MM.1S (cell line): ENCODE data around the gene MMAA.
"Not testable (repeated sequence)": the region's sequence is repeated elsewhere in the genome, so short reads cannot be mapped to it uniquely, and the experiment has no call there.

Experiments used
- DNase-seq: peaks from one replicate; pipeline ENCODE4 v3.0.0-alpha.2; 2015
- H2AFZ ChIP-seq: fragments of 300-600 bp; sonication (generic); 2 replicates; pipeline ENCODE4 v1.6.0; 2016; ENCODE audit warnings: antibody characterized with exemption, low read length
- H3F3A ChIP-seq: fragments of 300-600 bp; sonication (generic); 2 replicates; pipeline ENCODE4 v1.6.1; 2016; ENCODE audit warnings: mild to moderate bottlenecking, antibody characterized with exemption, low read length, moderate library complexity, mixed read lengths; ENCODE audit not compliant: insufficient read depth
- H3K27ac ChIP-seq: fragments of 300-600 bp; sonication (generic); 2 replicates; pipeline ENCODE4 v1.5.1; 2016; ENCODE audit warnings: mild to moderate bottlenecking, low read length
- H3K27me3 ChIP-seq: fragments of 300-600 bp; sonication (generic); replicated peaks from 2 replicates; pipeline ENCODE4 v1.6.0; 2016; ENCODE audit warnings: low read length; ENCODE audit not compliant: insufficient read depth
- H3K36me3 ChIP-seq: fragments of 300-600 bp; sonication (generic); replicated peaks from 2 replicates; pipeline ENCODE4 v1.6.1; 2016; ENCODE audit warnings: mild to moderate bottlenecking, low read length, mixed read lengths; ENCODE audit not compliant: insufficient read depth
- H3K4me1 ChIP-seq: fragments of 300-600 bp; sonication (generic); 2 replicates; pipeline ENCODE4 v1.6.1; 2016; ENCODE audit warnings: low read length, mixed read lengths
- H3K4me2 ChIP-seq: fragments of 300-600 bp; sonication (generic); 2 replicates; pipeline ENCODE4 v1.6.0; 2016; ENCODE audit warnings: low read depth, low read length
- H3K4me3 ChIP-seq: fragments of 300-600 bp; sonication (generic); 2 replicates; pipeline ENCODE4 v1.5.1; 2016; ENCODE audit warnings: low read length, mixed read lengths
- H3K79me2 ChIP-seq: fragments of 300-600 bp; sonication (generic); 2 replicates; pipeline ENCODE4 v1.6.1; 2016; ENCODE audit warnings: mixed run types, low read length, mixed read lengths
- H3K9ac ChIP-seq: fragments of 300-600 bp; sonication (generic); 2 replicates; pipeline ENCODE4 v1.6.1; 2016; ENCODE audit warnings: low read length, mixed read lengths
- H3K9me2 ChIP-seq: fragments of 300-600 bp; sonication (generic); replicated peaks from 2 replicates; pipeline ENCODE4 v1.6.1; 2016; ENCODE audit warnings: mild to moderate bottlenecking, low read length, mixed read lengths; ENCODE audit not compliant: insufficient read depth
- H3K9me3 ChIP-seq: fragments of 300-600 bp; sonication (generic); replicated peaks from 2 replicates; pipeline ENCODE4 v1.6.1; 2016; ENCODE audit warnings: mild to moderate bottlenecking, low read length, mixed read lengths; ENCODE audit not compliant: insufficient read depth
- H4K20me1 ChIP-seq: fragments of 300-600 bp; sonication (generic); 2 replicates; pipeline ENCODE4 v1.6.1; 2016; ENCODE audit warnings: mild to moderate bottlenecking, low read length, moderate library complexity, mixed read lengths; ENCODE audit not compliant: insufficient read depth
- EZH2 ChIP-seq: fragments of 300-600 bp; sonication (generic); optimal IDR thresholded peaks from 2 replicates; pipeline ENCODE3; 2017; ENCODE audit warnings: low read depth, mild to moderate bottlenecking, antibody characterized with exemption, low read length, mixed read lengths
- EZH2phosphoT487 ChIP-seq: fragments of 300-600 bp; sonication (generic); IDR thresholded peaks from 2 replicates; pipeline ENCODE4 v1.6.1; 2018; ENCODE audit warnings: antibody characterized with exemption, low read length
- TF ChIP-seq, protein P1 (sequence below): fragments of 300-600 bp; sonication (generic); IDR thresholded peaks from 2 replicates; pipeline ENCODE4 v1.5.1; 2016; ENCODE audit warnings: antibody characterized with exemption, low read length, mixed read lengths

Gene MMAA

DNA sequence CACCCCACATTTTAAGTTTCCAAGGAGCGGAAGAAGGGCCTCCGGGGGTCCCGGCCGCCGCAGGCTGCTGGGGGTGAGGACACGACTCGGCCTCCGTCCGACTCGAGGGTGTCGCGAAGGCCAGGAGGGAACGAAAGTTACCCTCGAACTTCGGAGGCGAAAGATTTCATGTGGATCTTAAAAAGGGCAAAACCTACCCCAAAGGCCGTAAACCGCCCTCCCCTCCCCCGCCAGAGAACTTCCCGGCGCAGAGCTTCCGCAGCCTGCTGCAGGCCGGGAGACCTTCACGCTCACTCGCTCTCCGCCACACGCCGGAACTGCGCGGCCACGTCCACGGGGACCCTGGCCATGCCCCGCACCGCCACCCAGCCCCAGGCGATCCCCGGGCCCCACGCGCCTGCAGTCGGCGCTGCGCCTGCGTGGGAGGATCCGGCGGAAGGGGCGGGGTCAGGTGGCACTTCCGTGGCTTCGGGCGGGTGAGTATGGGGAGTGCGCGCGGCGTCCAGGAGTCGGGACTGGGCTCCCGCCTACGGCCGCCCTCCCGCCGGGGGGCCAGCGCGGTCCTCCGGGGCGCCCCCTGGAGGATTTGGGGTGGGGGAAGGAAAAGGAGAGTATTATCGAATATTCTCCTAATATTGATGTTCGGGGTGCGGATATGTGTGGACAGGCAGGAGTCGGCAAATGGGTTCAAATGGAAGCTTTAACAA, at the start of gene MMAA:
MMAA (plus strand) TSS at position 454 of the 707 bp plus-strand sequence. CDS start 19,755 bp downstream, outside the sequence.
- Histone ChIP-seq H3K27me3 (no peaks in the 10 kb centered on the region), H3K36me3 (no peaks in the 10 kb centered on the region), H3K9me3 (no peaks in the 10 kb centered on the region), H3K4me1 (peaks cover 18% of the 10 kb centered on the region), H4K20me1 (no peaks in the 10 kb centered on the region), H3F3A (no peaks in the 10 kb centered on the region), H3K9ac (peak within 1 kb of the TSS; percentile 94), H2AFZ (peak within 1 kb of the TSS; percentile 77), H3K27ac (peak within 1 kb of the TSS; percentile 85), H3K79me2 (peaks cover 22% of the 10 kb centered on the region), H3K4me3 (peak within 1 kb of the TSS; percentile 87), H3K4me2 (peak within 1 kb of the TSS; percentile 89), H3K9me2 (no peaks in the 10 kb centered on the region)
- no peak for TF ChIP-seq EZH2phosphoT487
- TF ChIP-seq, protein P1, sequence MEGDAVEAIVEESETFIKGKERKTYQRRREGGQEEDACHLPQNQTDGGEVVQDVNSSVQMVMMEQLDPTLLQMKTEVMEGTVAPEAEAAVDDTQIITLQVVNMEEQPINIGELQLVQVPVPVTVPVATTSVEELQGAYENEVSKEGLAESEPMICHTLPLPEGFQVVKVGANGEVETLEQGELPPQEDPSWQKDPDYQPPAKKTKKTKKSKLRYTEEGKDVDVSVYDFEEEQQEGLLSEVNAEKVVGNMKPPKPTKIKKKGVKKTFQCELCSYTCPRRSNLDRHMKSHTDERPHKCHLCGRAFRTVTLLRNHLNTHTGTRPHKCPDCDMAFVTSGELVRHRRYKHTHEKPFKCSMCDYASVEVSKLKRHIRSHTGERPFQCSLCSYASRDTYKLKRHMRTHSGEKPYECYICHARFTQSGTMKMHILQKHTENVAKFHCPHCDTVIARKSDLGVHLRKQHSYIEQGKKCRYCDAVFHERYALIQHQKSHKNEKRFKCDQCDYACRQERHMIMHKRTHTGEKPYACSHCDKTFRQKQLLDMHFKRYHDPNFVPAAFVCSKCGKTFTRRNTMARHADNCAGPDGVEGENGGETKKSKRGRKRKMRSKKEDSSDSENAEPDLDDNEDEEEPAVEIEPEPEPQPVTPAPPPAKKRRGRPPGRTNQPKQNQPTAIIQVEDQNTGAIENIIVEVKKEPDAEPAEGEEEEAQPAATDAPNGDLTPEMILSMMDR: peak; percentile 81
- peak; percentile 95 for DNase-seq

GRCh38 chr4:145574546-145574945, 44.6 kb upstream of the MMAA start:
- not testable (repeated sequence) for H2AFZ ChIP-seq, H3K9me2 ChIP-seq, H3K9me3 ChIP-seq, H3K27me3 ChIP-seq, H3K4me1 ChIP-seq, H3K4me3 ChIP-seq, H3K9ac ChIP-seq, DNase-seq, H3K36me3 ChIP-seq, H3F3A ChIP-seq, H4K20me1 ChIP-seq, H3K4me2 ChIP-seq, H3K27ac ChIP-seq, H3K79me2 ChIP-seq

DNA sequence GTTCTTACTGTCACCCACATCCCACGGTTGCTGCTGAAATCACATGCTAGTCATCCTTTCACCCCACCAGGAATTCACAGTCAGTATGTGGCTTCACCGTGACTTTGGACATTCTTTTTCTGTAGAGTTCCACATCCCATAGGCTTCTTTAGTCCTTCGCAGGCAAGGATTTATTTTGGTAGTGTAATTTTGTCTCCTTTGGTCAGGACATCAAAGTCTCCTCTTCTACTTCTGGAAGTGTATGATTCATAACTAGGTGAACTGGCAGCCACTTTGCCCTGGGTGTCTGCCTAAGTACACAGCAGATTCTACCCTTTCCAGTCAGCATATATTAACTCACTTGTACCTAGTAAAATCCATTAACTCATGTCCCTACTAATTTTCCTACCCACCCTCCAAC, 38.3 kb upstream of the MMAA start:
- no peaks in the 10 kb centered on the region for H3K79me2 ChIP-seq

More for the DNA sequence above, 38.3 kb upstream of the MMAA start:
- no peak overlapping the region for H3K4me3 ChIP-seq
- H3F3A ChIP-seq: no peaks in the 10 kb centered on the region
- H3K9me2 ChIP-seq: no peaks in the 10 kb centered on the region
- no peak overlapping the region for H3K9ac ChIP-seq
- H3K4me1 ChIP-seq: no peaks in the 10 kb centered on the region
- no peaks in the 10 kb centered on the region for H3K27me3 ChIP-seq
- H3K27ac ChIP-seq: no peak overlapping the region
- TF ChIP-seq EZH2 (no peak), EZH2phosphoT487 (no peak)
- TF ChIP-seq, protein P1: no peak
- H3K9me3 ChIP-seq: no peaks in the 10 kb centered on the region
- no peaks in the 10 kb centered on the region for H4K20me1 ChIP-seq
- DNase-seq: no peak
- no peak overlapping the region for H3K4me2 ChIP-seq
- no peak overlapping the region for H2AFZ ChIP-seq
- H3K36me3 ChIP-seq: no peaks in the 10 kb centered on the region
